Activated CD4-positive, CD25-positive, alpha-beta regulatory T cell treated with anti-CD3 and anti-CD28 coated beads, Interleukin-2, amount 50 U/mL, for 16 hours (primary cell): ENCODE data around the gene MYEOV.

ENCODE experiments used
- DNase-seq: peaks from one replicate; pipeline ENCODE4 v3.0.0-alpha.2; 2020; ENCODE audit warnings: low read depth, low spot score

The MYEOV gene

DNA sequence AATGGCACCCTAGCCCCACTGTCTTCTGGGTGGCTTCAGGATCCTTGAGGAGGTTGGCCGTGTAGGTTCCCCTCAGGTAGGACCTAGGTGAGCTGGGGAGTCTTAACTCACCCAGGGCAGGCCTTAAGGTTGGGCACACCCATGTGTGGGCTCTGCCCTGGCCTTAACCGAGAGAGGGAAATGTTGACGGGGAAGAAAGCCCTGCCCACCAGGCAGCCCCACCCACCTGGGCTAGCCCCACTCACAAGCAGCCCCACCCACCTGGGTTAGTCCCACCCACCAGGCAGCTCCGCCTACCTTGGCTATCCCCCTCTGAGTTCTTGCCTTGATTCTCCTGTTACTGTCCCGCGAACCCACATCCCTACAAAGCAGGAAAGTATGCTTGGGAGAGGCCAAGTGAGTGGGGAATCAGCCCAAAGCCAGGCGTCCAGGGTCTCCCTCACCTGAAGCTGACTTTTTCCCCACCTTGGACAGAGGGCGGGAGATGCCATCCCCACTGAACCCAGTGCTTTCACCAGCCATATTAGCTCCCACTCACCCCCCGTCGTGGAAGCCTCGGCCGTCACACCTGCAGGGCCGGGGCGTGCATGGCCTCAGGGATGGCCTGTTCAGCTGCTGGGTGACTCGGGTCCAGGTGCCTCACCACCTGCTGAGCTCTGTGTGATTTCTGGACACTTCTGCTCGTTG lies at the start of gene MYEOV:
Gene MYEOV, plus strand, starts transcription at position 337 of the 687 bp plus-strand sequence. CDS start 1,200 bp downstream, outside the sequence.
- no peak for DNase-seq

DNA sequence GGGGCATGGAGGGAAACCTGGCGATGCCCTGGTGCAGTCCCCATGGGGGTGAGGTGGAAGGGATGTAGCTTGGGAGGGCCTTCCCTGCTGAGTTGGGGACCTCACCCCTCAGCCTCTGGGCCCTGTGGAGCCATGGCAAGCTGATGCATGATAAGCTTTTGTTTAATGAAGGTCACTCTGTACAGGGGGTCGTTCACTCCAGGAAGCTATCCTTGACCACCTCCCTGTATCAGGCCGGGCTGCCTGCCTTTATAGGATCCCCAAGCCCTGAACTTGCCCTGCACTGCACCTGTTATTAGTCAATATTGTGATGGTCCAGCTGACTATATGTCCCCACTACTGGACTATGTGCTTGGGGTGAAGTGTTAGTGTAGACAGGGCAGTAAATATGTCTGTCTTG lies 49.7 kb upstream of the MYEOV start:
- DNase-seq = no peak

DNA sequence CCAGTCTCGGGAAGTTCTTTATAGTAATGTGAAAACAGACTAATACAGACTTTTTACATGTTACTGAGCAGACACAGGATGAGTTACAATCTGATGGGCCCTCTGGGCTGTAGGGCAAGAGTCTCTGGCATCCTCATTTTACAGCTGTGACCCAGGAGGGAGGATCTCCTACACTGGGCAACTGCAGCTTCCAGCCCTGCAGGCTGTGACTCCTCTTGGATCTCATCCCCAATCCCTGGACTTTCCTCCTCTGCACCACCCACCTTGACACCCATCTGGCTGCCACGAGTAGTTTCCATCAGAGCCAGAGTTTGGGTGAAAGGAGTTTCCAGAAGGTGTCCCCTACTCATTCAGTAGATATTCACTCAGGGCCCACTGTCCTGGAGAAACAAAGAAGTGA lies 48.9 kb upstream of the MYEOV start:
- DNase-seq = no peak

DNA sequence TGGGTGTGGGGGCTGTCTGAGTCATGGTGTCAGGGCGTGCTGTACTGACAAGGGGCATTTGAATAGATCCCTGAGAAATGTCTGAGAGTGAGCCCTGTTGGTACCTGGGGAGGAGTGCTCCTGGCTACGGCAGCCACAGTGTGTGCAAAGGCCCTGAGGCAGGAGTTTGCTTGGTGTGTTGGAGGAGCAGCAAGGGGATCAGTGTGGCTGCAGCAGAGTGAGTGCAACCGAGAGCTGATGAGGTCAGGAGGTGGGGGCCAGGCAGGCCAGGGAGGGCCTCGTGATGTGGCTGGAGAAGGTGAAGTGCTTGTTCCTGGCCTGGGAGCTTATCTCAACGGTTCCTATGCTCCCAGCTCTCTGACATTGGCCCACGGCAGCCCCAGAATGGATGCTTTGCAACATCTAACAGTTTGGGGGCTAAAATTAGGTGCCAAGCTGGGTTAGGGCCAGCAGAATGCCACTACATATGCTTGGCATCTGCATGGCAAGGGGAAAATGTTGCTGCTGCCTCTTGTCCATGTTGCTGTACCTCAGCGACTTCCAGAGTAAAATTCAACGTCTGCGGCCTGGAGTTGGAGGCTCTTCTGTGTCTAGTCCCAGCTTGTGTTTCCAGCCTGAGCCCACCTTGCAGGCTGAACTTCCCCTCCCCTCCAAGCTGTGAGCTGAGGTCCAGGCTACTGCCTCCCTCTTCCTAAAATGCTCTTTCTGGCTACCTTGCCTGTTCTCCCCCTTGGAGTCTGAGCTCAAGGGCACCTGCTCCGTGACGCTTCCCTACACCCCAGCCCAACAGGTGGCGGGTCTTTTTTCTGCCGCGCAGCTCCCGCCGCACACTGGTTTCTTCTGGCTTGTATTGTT lies 48.2 kb upstream of the MYEOV start:
- DNase-seq = no peak

DNA sequence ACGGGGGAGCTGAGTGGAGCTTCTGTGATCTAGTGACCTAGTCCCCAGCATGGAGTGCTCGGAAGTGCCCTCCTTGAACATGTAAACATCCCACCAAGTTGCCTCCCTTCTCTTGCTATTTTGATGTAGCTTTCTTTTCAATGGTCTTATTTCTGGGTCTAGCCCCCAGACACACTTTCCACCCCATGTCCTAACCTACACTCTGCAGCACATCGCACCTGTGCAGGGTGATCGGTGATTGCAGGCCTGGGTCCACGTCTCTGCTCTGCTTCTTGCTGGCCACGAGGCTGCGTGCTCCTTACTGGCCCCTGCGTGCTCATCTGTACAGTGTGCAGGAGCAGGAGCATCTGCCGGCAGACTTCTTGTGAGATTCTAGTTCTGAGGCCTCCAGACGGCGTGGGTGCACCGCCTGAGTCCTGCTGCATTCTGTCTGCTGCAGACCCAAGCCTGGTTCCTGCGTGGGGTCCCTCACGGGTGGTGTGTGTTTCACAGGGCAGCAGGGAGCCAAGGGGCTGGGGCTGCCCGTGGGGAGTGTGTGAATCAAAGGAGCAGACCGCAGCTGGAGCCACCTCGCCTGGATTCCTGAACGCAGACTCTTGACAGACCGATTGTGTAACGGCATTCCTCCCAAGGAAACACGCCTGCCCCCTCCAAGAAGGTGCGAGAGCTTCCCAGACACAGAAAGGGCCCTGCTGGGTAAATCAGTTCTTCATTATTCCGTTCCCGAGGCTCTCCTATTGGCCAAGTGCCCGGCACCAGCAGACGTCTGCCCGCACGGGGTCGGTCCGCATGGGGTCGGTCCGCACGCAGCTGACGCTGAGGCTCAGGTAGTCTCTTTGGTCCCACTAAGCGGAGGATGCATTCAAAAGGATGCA lies 44.4 kb upstream of the MYEOV start:
- no peak for DNase-seq

DNA sequence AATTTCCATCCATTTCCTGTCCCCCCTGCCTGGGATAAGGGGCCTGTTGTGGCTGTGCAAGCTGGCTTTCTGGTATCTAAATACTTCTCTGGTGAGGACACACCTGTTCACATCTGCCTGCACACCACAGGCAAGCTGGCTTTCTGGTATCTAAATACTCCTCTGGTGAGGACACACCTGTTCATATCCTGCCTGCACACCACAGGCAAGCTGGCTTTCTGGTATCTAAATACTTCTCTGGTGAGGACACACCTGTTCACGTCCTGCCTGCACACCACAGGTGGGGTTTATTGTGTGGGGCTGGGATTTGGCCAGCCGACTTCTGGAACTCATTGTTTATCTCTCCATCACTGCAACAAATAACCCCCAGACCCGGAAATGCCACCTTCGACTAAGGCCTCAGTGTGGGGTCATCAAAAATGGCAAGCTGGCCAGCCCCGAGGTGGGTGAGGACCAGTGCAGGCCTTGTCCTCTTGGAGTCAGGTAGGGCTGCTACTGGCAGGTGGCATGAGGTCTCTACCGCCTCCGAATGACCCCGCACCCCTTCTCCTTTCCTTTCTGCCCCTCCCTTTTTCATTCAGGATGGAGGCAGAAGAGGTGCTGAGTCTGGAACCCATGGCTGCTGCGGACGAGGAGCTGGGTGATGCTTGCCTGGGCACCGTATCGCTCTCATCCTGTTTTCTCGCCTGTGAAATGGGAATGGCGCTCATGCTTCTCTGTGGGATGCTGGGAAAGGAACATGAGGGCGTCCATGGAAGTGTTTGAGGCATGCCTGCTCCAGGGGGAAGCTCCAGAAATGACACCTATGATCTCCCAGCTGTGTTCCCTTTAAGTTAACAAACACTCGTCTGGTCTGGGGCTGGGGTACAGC lies 43.5 kb upstream of the MYEOV start:
- no peak for DNase-seq

DNA sequence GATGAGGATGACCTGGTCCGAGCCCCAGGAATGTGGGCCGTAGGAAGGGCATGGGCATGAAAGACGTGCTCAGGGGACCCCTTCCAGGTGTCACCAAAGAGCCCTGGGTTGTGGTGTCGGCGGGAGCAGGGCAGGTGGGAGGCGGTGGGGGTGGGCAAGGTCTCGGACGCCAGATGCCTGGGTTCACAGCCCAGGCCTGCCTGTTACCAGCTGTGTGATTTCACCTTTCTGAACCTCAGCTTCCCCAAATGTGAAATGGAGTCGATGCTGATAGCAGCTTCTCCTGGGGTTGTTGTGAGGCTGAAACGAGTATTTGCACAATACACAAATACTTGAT lies 42.9 kb upstream of the MYEOV start:
- no peak for DNase-seq

DNA sequence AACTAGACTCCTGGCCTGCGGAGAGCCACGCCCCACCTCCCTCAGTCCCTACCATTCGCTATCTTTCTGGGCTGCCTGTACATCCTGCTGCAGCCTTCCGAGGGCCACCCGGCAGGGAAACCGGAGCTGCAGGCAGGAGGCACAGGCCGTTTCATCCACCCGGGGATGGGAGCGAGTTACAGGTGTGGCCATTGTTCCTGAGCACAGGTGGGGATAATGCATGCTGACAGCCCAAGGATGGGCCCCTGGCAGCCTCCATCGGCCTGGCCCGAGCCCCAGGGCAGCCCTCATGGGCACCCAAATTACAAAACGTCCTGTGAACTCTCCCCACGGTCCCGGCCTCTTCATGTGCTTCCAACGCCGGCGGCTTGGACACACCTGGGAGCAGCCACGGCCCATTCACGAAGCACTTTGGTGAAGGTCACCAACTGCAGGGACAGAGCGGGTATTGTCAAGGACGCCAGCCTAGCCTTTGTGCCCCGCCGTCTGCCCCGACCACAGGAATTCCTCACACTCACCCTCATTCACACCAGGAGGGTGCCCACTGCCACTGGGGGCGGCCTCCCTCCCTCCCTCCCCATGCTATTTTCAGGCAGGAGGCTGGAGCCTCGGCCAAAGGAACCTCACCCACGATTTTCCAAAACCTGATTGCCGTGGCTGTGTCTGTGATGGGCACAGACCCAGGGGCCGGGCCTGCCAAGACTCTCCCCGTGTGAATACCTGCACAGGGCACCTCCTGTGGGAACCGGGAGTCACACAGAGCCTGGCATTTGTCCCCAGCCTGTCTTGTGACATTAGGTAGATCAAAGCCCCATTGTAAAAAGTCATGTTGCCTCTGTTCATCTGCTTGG lies 42.1 kb upstream of the MYEOV start:
- no peak for DNase-seq

DNA sequence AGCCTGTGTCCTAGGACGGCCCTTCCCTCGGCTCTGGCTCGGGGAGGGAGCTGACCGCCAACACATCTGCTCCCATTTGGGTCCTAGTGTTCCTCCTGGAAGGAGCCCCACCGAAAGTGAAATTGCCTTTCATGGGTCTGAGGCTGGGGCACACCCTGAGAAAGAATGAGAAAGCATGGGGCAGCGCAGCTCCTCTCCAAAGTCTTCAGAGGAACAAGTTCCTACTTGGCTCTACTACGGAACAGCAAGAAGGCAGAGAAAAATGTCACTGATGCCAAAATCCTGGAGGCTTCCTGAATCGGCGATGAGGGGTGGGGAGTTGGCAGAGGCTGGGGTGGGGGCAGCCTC lies 41.5 kb upstream of the MYEOV start:
- no peak for DNase-seq

DNA sequence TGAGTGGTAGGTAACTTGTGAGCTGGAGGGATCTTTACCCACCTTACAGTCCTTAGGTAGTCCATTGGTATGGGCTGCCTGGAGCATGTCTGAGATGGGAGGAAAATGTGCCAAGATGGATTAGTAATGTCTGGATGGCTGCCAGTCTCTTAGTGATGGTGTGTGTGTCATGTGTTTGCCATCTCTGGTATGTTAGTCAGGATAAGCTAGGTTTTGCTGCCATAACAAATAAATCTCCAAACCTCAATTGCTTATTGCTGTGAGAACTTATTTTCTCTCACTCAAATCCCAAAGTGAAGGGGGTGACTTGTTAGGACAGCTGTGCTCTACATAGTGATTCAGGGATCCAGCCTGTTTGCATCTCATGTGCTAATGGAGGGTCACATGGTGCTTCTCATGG lies 40.9 kb upstream of the MYEOV start:
- DNase-seq = no peak

DNA sequence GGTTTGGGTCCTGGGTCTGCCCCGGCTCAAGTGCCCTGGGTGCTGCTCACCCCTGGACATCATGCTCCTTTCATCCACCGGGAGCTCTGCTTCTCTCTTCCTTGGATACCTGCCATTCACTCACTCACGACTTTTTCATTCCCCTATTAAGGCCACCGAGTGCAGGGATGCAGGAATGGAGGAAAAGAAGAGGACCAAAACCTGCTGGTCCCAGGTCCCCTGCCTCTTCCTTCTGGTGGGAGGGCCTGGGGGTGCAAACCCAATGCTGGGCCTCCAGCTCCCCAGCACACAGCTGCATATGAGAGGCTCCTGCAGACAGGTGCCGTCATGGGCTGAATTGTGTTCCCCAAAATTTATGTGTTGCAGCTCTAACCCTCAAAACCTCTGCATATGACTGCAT lies 36.8 kb upstream of the MYEOV start:
- no peak for DNase-seq

DNA sequence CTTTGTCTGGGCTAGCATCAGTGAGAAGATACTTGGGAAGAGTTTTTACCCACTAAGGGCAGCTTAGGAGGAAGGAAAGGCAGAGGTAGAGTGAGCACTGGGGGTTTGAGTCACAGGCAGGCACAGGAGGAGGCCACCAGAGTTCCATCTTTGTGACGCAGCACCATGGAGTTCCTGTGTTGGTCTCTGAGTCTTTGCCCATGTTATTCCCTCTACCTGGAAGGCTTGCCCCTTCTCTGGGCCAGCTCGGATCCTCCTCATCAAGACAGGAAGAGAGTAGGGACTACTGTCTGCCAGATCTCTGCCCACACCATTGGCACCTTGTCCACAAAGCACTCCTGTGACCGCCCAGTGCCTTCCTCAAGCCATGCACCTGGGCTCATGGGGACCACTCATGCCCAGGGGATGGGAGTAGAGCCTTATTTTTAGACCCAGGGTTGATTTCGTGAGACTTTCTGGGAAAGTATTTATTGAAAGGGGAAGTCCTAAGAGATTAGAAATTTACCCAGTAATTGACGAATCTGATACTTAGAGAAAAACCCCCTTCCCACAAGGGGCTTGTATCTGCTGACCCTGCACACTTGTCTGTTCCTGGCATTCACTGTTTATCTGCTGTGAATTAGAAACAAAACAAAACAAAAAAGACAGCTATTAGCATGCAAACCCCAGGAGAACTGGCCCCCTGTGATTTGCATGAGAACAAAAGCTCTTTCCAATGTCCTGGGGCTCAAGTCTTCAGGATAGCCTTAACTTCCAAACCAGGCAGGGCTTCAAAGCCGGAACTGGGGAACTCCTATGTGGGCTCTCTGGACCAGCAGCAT lies 35.9 kb upstream of the MYEOV start:
- DNase-seq = no peak

DNA sequence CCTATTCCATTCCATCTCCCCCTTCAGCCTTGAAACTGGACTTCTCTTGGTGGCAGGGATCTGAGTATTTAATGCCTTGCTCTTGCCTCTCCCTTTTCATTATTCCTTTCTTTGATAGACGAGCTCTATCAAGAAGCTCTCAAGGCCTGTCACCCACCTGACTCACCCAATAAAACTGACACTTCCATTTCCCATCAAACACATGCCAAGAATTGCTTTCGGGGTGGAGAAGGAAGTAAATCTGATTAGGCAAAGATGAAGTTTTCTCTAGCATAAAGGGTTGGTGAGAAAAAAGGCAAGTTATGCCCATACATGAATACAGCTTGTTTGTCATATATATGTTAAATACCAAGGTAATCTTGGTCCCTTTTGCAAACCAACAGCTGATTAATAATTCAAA lies 34.9 kb upstream of the MYEOV start:
- DNase-seq = no peak

DNA sequence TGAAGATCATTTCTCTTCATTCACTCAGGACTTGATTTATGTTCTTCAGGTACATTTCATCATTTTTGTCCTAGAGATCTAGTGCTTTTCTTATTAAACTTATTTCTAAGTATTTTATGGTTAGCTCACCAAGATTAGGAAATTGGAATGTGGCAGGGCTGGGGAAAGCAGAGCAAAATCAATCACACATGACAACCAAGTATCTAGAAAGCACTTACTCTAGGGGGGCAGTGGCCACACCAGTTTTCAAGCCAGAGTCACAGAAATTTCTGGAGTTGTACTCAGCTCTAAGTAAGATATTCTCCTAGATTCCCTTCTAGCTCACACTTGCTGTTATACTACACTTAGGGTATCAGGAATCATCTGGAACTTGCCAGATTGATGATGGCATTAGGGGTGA lies 33.3 kb upstream of the MYEOV start:
- DNase-seq = no peak

DNA sequence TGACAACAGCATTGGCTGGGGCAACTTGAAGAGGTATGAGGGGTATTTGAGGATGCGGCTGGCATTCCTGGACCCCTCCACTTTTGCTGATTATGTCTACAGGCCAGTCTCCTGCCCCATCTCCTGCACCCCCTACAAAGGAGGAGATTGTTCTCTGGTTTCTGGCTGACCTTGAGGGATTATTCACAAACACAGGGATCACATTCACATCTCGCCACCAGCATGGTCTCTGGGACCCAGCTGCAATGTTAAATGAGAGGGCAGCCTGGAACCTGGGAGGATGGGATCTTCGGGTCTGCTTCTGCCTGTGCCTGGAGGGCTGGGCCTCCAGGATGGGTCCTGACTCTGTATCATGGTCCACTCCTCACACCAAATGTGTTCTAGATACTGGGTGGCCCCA lies 32.8 kb upstream of the MYEOV start:
- no peak for DNase-seq

DNA sequence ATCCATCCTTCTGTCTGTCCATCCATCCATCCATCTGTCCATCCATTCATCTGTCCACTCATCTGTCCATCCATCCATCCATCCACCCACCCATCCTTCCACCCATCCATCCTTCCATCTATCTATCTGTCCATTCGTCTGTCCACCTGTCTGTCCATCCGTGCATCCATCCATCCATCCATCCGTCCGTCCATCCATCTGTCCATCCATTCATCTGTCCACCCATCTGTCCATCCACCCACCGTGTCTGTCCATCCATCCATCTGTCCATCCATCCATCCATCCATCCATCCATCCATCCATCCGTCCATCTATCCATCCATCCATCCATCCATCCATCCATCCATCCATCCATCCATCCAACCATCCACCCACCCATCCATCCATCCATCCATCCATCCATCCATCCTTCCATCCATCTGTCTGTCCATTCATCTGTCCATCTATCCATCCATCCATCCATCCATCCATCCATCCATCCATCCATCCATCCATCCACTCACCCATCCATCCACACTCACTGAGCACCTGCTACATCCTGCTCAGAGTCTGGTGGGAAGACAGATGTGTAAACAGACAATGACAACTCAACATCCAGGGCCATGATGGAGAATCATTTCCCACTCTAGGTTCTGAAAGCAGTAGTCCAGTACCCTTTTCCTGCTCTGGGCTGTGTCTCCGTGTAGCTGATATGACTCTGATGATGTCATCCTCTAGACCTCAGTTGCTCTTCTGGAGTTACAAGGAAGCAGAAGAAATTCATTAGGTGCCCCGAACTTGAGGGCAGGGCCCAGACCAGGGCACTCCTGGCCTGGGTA lies 30.8 kb upstream of the MYEOV start:
- DNase-seq = no peak

DNA sequence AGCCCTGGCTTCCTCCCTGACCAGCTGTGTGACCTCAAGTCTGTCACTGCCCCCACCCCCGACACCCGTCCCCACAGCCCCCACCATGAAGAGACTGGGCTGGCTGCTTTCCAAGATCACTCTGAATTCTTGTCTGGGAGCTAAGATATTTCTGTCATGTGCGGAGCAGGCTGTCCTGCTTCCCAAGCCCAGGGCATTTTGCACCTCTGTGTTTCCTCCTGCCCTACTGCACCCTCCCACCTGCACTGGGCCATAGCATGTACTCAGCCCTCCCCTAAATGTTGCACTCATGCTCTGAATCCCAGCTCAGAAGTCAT lies 30.3 kb upstream of the MYEOV start:
- no peak for DNase-seq

DNA sequence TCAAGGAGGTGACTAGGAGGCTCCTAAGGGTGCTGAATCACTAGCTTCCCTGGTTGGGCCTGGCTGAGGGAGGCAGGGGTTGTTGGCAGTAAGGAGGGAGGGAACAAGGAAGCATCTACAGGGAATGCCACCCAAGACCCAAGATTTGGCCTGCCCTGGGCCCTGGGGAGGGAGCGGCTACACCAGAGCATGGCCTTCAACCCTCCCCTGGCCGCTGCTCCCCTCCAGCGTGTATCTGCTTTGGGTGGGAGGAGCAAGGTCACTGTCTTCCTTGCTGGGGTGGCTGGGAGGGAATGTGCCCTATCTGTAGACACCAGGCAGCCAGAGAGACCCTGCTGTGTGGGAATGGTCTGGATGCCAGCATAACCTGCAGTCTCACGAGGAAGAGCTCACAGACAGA lies 29.5 kb upstream of the MYEOV start:
- no peak for DNase-seq

DNA sequence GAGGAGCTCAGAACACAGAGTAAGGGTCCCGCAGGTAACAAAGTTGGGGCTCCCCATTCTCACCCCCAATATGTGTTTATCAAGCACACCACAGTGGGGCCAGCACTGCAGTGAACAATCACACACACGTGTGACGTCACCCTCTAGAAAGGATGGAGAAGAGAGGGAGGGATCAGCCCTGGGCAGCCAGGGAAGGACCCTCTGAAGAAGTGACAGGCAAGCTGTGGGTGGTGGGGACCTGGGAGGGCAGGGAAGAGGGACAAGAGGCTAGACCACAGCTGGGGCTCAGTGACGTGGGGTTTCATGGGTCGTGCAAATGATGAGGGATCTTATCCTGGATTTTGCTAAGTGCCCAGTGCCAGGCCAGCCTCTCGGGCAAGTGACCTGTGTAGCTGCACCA lies 28.7 kb upstream of the MYEOV start:
- no peak for DNase-seq
